Esophagus squamous epithelium (tissue), 4 donors: ENCODE data around the gene DGKD.

ENCODE experiments used
- POLR2A ChIP-seq, 4 donors: fragments of 450-650 bp; IDR thresholded peaks; one replicate each; pipeline ENCODE4 v1.6.1; 2017; ENCODE audit warnings: antibody characterized with exemption in 4 of 4, mild to moderate bottlenecking in 4 of 4, moderate library complexity in 3 of 4
- TF ChIP-seq, protein P1 (sequence below), 6 experiments: fragments of 450-650 bp in 4 of 6; fragments of 200-600 bp in 2 of 6; sonication (generic) in 2 of 6; IDR thresholded peaks; one replicate each; pipeline ENCODE4 v1.5.1; 2016 to 2019; ENCODE audit warnings: antibody characterized with exemption in 6 of 6, mild to moderate bottlenecking in 4 of 6, moderate library complexity in 4 of 6

DNA sequence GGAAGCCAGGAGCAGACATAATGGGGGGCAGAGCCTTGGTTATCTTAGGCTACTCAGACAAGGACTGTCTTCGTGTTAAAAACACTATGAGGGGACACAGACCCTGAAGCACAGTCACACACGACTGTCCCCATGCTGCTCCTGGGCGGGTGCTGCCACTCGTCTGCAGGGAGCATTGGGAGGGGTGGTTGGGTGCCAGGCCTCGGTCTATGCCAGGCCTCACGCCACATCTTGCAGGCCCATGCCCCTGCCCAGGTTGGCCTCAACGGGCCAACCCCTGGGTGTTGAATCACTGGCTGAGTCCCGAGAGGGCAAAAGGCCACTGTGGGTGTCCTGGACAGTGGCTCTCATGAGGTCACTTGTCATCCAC is 114.4 kb downstream of the DGKD start:
- TF ChIP-seq POLR2A (IDR thresholded peaks at IDR 0.05) = no peak
- TF ChIP-seq, protein P1, sequence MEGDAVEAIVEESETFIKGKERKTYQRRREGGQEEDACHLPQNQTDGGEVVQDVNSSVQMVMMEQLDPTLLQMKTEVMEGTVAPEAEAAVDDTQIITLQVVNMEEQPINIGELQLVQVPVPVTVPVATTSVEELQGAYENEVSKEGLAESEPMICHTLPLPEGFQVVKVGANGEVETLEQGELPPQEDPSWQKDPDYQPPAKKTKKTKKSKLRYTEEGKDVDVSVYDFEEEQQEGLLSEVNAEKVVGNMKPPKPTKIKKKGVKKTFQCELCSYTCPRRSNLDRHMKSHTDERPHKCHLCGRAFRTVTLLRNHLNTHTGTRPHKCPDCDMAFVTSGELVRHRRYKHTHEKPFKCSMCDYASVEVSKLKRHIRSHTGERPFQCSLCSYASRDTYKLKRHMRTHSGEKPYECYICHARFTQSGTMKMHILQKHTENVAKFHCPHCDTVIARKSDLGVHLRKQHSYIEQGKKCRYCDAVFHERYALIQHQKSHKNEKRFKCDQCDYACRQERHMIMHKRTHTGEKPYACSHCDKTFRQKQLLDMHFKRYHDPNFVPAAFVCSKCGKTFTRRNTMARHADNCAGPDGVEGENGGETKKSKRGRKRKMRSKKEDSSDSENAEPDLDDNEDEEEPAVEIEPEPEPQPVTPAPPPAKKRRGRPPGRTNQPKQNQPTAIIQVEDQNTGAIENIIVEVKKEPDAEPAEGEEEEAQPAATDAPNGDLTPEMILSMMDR (IDR thresholded peaks at IDR 0.05) = no peak
